ENCODE data around the gene LYPD6B.

DNA sequence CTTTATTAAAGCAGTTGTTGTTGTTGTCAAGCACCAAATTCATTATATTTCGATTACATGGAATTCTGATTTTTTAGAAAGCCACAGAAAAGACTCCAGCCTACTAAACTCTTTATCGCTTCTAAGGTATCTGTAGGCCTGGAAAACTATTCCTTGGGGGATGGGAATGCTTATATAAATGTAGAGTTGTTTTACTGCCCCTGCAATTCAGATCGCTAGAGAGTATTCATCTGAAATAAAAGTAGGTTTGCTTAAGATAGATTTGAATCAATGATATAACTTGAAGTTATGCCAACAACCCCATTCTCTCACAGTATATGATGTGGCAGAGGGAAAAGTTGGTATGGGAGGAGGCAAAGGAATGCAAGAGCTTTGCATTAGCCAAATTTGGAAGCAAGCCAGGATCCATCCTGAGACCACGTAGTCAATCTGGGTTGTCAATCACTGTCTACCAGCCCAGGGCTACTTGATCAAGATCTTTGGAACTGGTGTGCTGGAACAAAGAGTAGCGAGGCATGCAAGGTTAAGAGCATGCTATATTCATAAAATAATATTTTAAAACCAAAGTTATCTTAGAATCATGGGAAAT, 95.9 kb downstream of the LYPD6B start:
- TF ChIP-seq, protein P1, sequence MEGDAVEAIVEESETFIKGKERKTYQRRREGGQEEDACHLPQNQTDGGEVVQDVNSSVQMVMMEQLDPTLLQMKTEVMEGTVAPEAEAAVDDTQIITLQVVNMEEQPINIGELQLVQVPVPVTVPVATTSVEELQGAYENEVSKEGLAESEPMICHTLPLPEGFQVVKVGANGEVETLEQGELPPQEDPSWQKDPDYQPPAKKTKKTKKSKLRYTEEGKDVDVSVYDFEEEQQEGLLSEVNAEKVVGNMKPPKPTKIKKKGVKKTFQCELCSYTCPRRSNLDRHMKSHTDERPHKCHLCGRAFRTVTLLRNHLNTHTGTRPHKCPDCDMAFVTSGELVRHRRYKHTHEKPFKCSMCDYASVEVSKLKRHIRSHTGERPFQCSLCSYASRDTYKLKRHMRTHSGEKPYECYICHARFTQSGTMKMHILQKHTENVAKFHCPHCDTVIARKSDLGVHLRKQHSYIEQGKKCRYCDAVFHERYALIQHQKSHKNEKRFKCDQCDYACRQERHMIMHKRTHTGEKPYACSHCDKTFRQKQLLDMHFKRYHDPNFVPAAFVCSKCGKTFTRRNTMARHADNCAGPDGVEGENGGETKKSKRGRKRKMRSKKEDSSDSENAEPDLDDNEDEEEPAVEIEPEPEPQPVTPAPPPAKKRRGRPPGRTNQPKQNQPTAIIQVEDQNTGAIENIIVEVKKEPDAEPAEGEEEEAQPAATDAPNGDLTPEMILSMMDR (IDR thresholded peaks at IDR 0.05), result no peak
- no peak for TF ChIP-seq EZH2 (IDR thresholded peaks at IDR 0.05; ENCODE audit: borderline replicate concordance, insufficient read depth, low read depth, low read length, poor library complexity, severe bottlenecking)

All from B cell (primary cell).